A549 (cell line): ENCODE results near the gene GH2.

Source experiments
- CHD4 ChIP-seq: fragments of 200-600 bp; sonication (generic); IDR thresholded peaks from 2 replicates; pipeline ENCODE4 v1.6.1; 2016; ENCODE audit warnings: antibody characterized with exemption, mild to moderate bottlenecking, borderline replicate concordance
- EHMT2 ChIP-seq: fragments of 200-600 bp; sonication (generic); IDR thresholded peaks from 2 replicates; pipeline ENCODE4 v1.6.1; 2016; ENCODE audit warnings: antibody characterized with exemption, low read depth, mild to moderate bottlenecking, moderate library complexity
- HOXA7 ChIP-seq: fragments of 250-450 bp; sonication (Bioruptor Pico); IDR thresholded peaks from 2 replicates; pipeline ENCODE4 v1.5.0; 2020; ENCODE audit warnings: mild to moderate bottlenecking, moderate library complexity
- JUN ChIP-seq, 2 experiments: fragments of >200 bp; sonication (Bioruptor Twin); formaldehyde crosslinking; IDR thresholded peaks; 2 replicates in 1 of 2; 3 replicates in 1 of 2; pipeline ENCODE4 v1.6.1; 2016 to 2017
- MAX ChIP-seq: IDR thresholded peaks from 2 replicates; pipeline ENCODE4 v1.6.1; 2012
- MAZ ChIP-seq: fragments of 150-350 bp; IDR thresholded peaks from 2 replicates; pipeline ENCODE4 v1.6.1; 2014; ENCODE audit warnings: antibody characterized with exemption, low read depth, low read length, borderline replicate concordance
- POLR2A ChIP-seq: IDR thresholded peaks from 2 replicates; pipeline ENCODE4 v1.6.1; 2012; ENCODE audit warnings: mild to moderate bottlenecking, low read length
- USF2 ChIP-seq: fragments of 450-650 bp; IDR thresholded peaks from 2 replicates; pipeline ENCODE4 v1.6.1; 2014; ENCODE audit warnings: antibody characterized with exemption
- TF ChIP-seq, protein P1 (sequence below): fragments of >200 bp; sonication (Bioruptor Twin); formaldehyde crosslinking; IDR thresholded peaks from 3 replicates; pipeline ENCODE4 v1.5.1; 2016
- TF ChIP-seq, protein P2 (sequence below): fragments of 150-350 bp; IDR thresholded peaks from 2 replicates; pipeline ENCODE4 v1.6.1; 2014; ENCODE audit warnings: low read depth, mild to moderate bottlenecking, low read length
- TF ChIP-seq, protein P3 (sequence below): fragments of 250-450 bp; sonication (Bioruptor Pico); IDR thresholded peaks from 2 replicates; pipeline ENCODE4 v1.5.0; 2021; ENCODE audit warnings: mild to moderate bottlenecking, moderate library complexity, borderline replicate concordance

GRCh38 chr17:63928172-63928666 lies 46.5 kb upstream of the GH2 start:
- TF ChIP-seq, protein P1, sequence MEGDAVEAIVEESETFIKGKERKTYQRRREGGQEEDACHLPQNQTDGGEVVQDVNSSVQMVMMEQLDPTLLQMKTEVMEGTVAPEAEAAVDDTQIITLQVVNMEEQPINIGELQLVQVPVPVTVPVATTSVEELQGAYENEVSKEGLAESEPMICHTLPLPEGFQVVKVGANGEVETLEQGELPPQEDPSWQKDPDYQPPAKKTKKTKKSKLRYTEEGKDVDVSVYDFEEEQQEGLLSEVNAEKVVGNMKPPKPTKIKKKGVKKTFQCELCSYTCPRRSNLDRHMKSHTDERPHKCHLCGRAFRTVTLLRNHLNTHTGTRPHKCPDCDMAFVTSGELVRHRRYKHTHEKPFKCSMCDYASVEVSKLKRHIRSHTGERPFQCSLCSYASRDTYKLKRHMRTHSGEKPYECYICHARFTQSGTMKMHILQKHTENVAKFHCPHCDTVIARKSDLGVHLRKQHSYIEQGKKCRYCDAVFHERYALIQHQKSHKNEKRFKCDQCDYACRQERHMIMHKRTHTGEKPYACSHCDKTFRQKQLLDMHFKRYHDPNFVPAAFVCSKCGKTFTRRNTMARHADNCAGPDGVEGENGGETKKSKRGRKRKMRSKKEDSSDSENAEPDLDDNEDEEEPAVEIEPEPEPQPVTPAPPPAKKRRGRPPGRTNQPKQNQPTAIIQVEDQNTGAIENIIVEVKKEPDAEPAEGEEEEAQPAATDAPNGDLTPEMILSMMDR = no peak
- no peak for TF ChIP-seq MAX
- TF ChIP-seq, protein P2, sequence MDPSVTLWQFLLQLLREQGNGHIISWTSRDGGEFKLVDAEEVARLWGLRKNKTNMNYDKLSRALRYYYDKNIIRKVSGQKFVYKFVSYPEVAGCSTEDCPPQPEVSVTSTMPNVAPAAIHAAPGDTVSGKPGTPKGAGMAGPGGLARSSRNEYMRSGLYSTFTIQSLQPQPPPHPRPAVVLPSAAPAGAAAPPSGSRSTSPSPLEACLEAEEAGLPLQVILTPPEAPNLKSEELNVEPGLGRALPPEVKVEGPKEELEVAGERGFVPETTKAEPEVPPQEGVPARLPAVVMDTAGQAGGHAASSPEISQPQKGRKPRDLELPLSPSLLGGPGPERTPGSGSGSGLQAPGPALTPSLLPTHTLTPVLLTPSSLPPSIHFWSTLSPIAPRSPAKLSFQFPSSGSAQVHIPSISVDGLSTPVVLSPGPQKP = no peak
- no peak for TF ChIP-seq MAZ
- TF ChIP-seq POLR2A = no peak
- TF ChIP-seq CHD4 = no peak
- no peak for TF ChIP-seq JUN (IDR thresholded peaks at IDR 0.05)
- TF ChIP-seq EHMT2 = no peak
- no peak for TF ChIP-seq HOXA7 (CRISPR knock-in tag)
- TF ChIP-seq, protein P3, sequence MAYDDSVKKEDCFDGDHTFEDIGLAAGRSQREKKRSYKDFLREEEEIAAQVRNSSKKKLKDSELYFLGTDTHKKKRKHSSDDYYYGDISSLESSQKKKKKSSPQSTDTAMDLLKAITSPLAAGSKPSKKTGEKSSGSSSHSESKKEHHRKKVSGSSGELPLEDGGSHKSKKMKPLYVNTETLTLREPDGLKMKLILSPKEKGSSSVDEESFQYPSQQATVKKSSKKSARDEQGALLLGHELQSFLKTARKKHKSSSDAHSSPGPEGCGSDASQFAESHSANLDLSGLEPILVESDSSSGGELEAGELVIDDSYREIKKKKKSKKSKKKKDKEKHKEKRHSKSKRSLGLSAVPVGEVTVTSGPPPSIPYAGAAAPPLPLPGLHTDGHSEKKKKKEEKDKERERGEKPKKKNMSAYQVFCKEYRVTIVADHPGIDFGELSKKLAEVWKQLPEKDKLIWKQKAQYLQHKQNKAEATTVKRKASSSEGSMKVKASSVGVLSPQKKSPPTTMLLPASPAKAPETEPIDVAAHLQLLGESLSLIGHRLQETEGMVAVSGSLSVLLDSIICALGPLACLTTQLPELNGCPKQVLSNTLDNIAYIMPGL (CRISPR knock-in tag) = no peak
- no peak for TF ChIP-seq USF2
